ENCODE measurements around the gene BEGAIN.
"Not testable (repeated sequence)": the region's sequence is repeated elsewhere in the genome, so short reads cannot be mapped to it uniquely, and the experiment has no call there.

GRCh38 chr14:100506053-100506452, 81.2 kb downstream of the BEGAIN start:
- TF ChIP-seq POLR2AphosphoS5 (IDR thresholded peaks at IDR 0.05; ENCODE audit: insufficient read depth, low read depth, low read length); POLR2A (IDR thresholded peaks at IDR 0.05; ENCODE audit: low read depth, low read length); EZH2 (IDR thresholded peaks at IDR 0.05; ENCODE audit: borderline replicate concordance, low read depth, low read length, severe bottlenecking); GATA2 (IDR thresholded peaks at IDR 0.05; ENCODE audit: insufficient read depth, insufficient read length, low read depth, low read length); MAX (IDR thresholded peaks at IDR 0.05; ENCODE audit: insufficient read depth, insufficient read length); JUN (IDR thresholded peaks at IDR 0.05; ENCODE audit: borderline replicate concordance, insufficient read depth, insufficient read length, low read depth); FOS (IDR thresholded peaks at IDR 0.05; ENCODE audit: borderline replicate concordance, insufficient read depth, low read length): not testable (repeated sequence)
- TF ChIP-seq, protein P1, sequence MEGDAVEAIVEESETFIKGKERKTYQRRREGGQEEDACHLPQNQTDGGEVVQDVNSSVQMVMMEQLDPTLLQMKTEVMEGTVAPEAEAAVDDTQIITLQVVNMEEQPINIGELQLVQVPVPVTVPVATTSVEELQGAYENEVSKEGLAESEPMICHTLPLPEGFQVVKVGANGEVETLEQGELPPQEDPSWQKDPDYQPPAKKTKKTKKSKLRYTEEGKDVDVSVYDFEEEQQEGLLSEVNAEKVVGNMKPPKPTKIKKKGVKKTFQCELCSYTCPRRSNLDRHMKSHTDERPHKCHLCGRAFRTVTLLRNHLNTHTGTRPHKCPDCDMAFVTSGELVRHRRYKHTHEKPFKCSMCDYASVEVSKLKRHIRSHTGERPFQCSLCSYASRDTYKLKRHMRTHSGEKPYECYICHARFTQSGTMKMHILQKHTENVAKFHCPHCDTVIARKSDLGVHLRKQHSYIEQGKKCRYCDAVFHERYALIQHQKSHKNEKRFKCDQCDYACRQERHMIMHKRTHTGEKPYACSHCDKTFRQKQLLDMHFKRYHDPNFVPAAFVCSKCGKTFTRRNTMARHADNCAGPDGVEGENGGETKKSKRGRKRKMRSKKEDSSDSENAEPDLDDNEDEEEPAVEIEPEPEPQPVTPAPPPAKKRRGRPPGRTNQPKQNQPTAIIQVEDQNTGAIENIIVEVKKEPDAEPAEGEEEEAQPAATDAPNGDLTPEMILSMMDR (IDR thresholded peaks at IDR 0.05; ENCODE audit: extremely low read depth in 1 of 2, insufficient read depth in 1 of 2, low read depth in 1 of 2, low read length in 2 of 2), result not testable (repeated sequence)
